ENCODE data around the gene RIN1. TPM values are rescaled to one million over a fixed set of nuclear protein-coding genes. Genes with fewer than 3 reads are reported as not detected.
A peak's percentile ranks its signal among the peaks of the same experiment; 100 is the strongest.

RIN1 gene
- total and polyA plus RNA-seq, 9 of the 15 experiments (the other 6 are each of a cell fraction or from before 2014, with no cell fraction given) = 0.01 to 1.2 (median 0.45) TPM; not detected in 1

GRCh38 chr11:66367561-66368312, 31.5 kb upstream of the RIN1 start:
- H3K4me3 ChIP-seq = no peak overlapping the region
- intact Hi-C loops (cut with micrococcal nuclease) = no loop called here

GRCh38 chr11:66366844-66367477, 30.7 kb upstream of the RIN1 start:
- H4K20me1 ChIP-seq (replicated peaks; ENCODE audit: control insufficient read depth, insufficient read depth, low read length) = peaks cover 25% of the 10 kb centered on the region; the same call in 1 of the 2 replicates
- H3K79me2 ChIP-seq (ENCODE audit: control insufficient read depth, insufficient read depth, low read length) = peaks cover 49% of the 10 kb centered on the region
- 93% methylated on average over 8 of the region's 8 CpGs for WGBS (ENCODE audit: insufficient coverage, low coverage, missing lambda C conversion rate)
- ATAC-seq (no peak), FAIRE-seq (no peak), DNase-seq (ENCODE audit: extremely low read depth in 1 of 4, low spot score in 3 of 4) (peak in 1 of 4 experiments; percentile 3)
- in situ Hi-C loops (cut with MboI) = no loop called here
- H3K27ac ChIP-seq (ENCODE audit: extremely low read depth, low read depth, low read length) = no peak overlapping the region
- H3K9me1 ChIP-seq (ENCODE audit: control insufficient read depth, insufficient read depth, low read length) = peaks cover 7% of the 10 kb centered on the region
- no peaks in the 10 kb centered on the region for H3K9me3 ChIP-seq (replicated peaks; ENCODE audit: control insufficient read depth, insufficient read depth, low read depth, low read length)
- intact Hi-C loops (cut with micrococcal nuclease) = no loop called here
- H3K4me3 ChIP-seq = no peak overlapping the region
- H3K4me2 ChIP-seq (ENCODE audit: insufficient read depth, low read length) = no peak overlapping the region
- H3K27me3 ChIP-seq (ENCODE audit: control insufficient read depth in 2 of 2, insufficient read depth in 2 of 2, low read length in 2 of 2) = no peaks in the 10 kb centered on the region
- 0 out of 4 replicates have a peak overlapping the region, but pooled peaks of 1 of the 2 experiments have one; percentile 23 for H3K9ac ChIP-seq (ENCODE audit: insufficient read depth in 1 of 2, low read depth in 2 of 2, low read length in 2 of 2)
- ChIA-PET CTCF (ENCODE audit: low intra/inter-chr PET ratio) (no interaction called here), POLR2A (interaction anchor here (0.8 to 1.0 kb wide), 2 partner anchors 78 to 660 kb away, joined by 3 to 5 read pairs; partner anchors contain the start of gene YIF1A)
- no TSS peak for BruUV-seq (replicated peaks)
- H3K4me1 ChIP-seq (replicated peaks in 1 of 2; ENCODE audit: control insufficient read depth in 2 of 2, insufficient read depth in 2 of 2, low read length in 2 of 2) = peaks cover 10 to 54% of the 10 kb centered on the region in 2 experiments; a peak in 4 of 5 replicates
- peaks cover 81% of the 10 kb centered on the region for H3K36me3 ChIP-seq (ENCODE audit: control insufficient read depth, insufficient read depth, low read length)
- H2AFZ ChIP-seq (ENCODE audit: low read depth, low read length) = no peak overlapping the region
- TF ChIP-seq POLR2AphosphoS5 (IDR thresholded peaks at IDR 0.05; ENCODE audit: control insufficient read depth, insufficient read depth, low read depth, low read length) (0 out of 2 replicates have a peak, but pooled peaks have one; percentile 10), CXXC5 (CRISPR knock-in tag; IDR thresholded peaks at IDR 0.05) (no peak), PHF8 (IDR thresholded peaks at IDR 0.05; ENCODE audit: borderline replicate concordance, low read length) (no peak), BRF1 (IDR thresholded peaks at IDR 0.05; ENCODE audit: borderline replicate concordance, extremely low read depth, insufficient read length) (no peak), CREB3 (tag; conservative IDR thresholded peaks at IDR 0.05; ENCODE audit: low read depth) (no peak), FOS (IDR thresholded peaks at IDR 0.05; ENCODE audit: extremely low read depth, insufficient read length) (no peak), NFIX (CRISPR knock-in tag; IDR thresholded peaks at IDR 0.05; ENCODE audit: low read depth) (no peak), ZFP30 (CRISPR knock-in tag; IDR thresholded peaks at IDR 0.05; ENCODE audit: borderline replicate concordance) (no peak), BHLHE40 (IDR thresholded peaks at IDR 0.05; ENCODE audit: low read length) (no peak), FUS (optimal IDR thresholded peaks at IDR 0.05; ENCODE audit: low read depth, low read length) (no peak)

More at GRCh38 chr11:66367561-66368312, 31.5 kb upstream of the RIN1 start:
- Histone ChIP-seq H3K27ac (ENCODE audit: extremely low read depth, low read depth, low read length) (no peak overlapping the region), H3K4me2 (ENCODE audit: insufficient read depth, low read length) (no peak overlapping the region), H3K27me3 (ENCODE audit: control insufficient read depth in 2 of 2, insufficient read depth in 2 of 2, low read length in 2 of 2) (no peaks in the 10 kb centered on the region), H3K36me3 (ENCODE audit: control insufficient read depth, insufficient read depth, low read length) (peaks cover 73% of the 10 kb centered on the region), H3K4me1 (replicated peaks in 1 of 2; ENCODE audit: control insufficient read depth in 2 of 2, insufficient read depth in 2 of 2, low read length in 2 of 2) (peaks cover 10 to 60% of the 10 kb centered on the region in 2 experiments; a peak in 4 of 5 replicates), H3K9me1 (ENCODE audit: control insufficient read depth, insufficient read depth, low read length) (peaks cover 7% of the 10 kb centered on the region), H3K9me3 (replicated peaks; ENCODE audit: control insufficient read depth, insufficient read depth, low read depth, low read length) (no peaks in the 10 kb centered on the region), H3K79me2 (ENCODE audit: control insufficient read depth, insufficient read depth, low read length) (peaks cover 51% of the 10 kb centered on the region), H4K20me1 (replicated peaks; ENCODE audit: control insufficient read depth, insufficient read depth, low read length) (peaks cover 22% of the 10 kb centered on the region; the same call in 1 of the 2 replicates), H3K9ac (ENCODE audit: insufficient read depth in 1 of 2, low read depth in 2 of 2, low read length in 2 of 2) (peak overlapping the region in 1 of 2 experiments; percentile 24; a peak in 2 of 4 replicates), H2AFZ (ENCODE audit: low read depth, low read length) (no peak overlapping the region)
- FAIRE-seq (no peak), ATAC-seq (no peak), DNase-seq (ENCODE audit: extremely low read depth in 1 of 4, low spot score in 3 of 4) (no peak)
- CTCF ChIA-PET (ENCODE audit: low intra/inter-chr PET ratio) = no interaction called here
- BruUV-seq (replicated peaks) = no TSS peak
- POLR2A ChIA-PET = interaction anchor here (0.5 to 0.8 kb wide), 2 partner anchors 59 to 79 kb away, joined by 3 to 4 read pairs; partner anchors contain the start of gene YIF1A
- TF ChIP-seq POLR2G (IDR thresholded peaks at IDR 0.05; ENCODE audit: low read depth, low read length) (peak; percentile 64), RBFOX2 (IDR thresholded peaks at IDR 0.05; ENCODE audit: low read depth, low read length) (peak; percentile 36; the same call in 1 of the 2 replicates), CBX3 (IDR thresholded peaks at IDR 0.05; ENCODE audit: borderline replicate concordance in 1 of 2, low read length in 2 of 2) (no peak)
- in situ Hi-C loops (cut with MboI) = no loop called here
- WGBS (ENCODE audit: insufficient coverage, low coverage, missing lambda C conversion rate) = 92% methylated on average over 11 of the region's 15 CpGs

Data from K562 (cell line).